HG03520 (cell line): ENCODE results near the gene KIAA0753.

Experiments used
- ATAC-seq: cut with Tn5 transposase; IDR thresholded peaks from one replicate; pipeline ENCODE4 v1.9.1; 2021; ENCODE audit warnings: mild to moderate bottlenecking, moderate library complexity; ENCODE audit not compliant: unreplicated experiment

Gene KIAA0753

GRCh38 chr17:6643451-6644125, 3.1 kb upstream of the KIAA0753 start:
- no peak for ATAC-seq

- no peak for ATAC-seq
Measured at GRCh38 chr17:6642592-6642991, 2.1 kb upstream of the KIAA0753 start.

GRCh38 chr17:6641247-6641863, 844 bp upstream of the KIAA0753 start:
- ATAC-seq: peak; percentile 7

- peak; percentile 14 for ATAC-seq
Measured at GRCh38 chr17:6639586-6640535, 650 bp downstream of the KIAA0753 start.

- ATAC-seq: no peak
Measured at GRCh38 chr17:6639014-6639585, 1.4 kb downstream of the KIAA0753 start.

- no peak for ATAC-seq
Measured at GRCh38 chr17:6638046-6638908, 2.2 kb downstream of the KIAA0753 start.

GRCh38 chr17:6637458-6637840, 3.1 kb downstream of the KIAA0753 start:
- no peak for ATAC-seq

- ATAC-seq: no peak
Measured at GRCh38 chr17:6636616-6637457, 3.7 kb downstream of the KIAA0753 start.

GRCh38 chr17:6636105-6636504, 4.4 kb downstream of the KIAA0753 start:
- ATAC-seq: no peak

- ATAC-seq: no peak
Measured at GRCh38 chr17:6633263-6633662, 7.2 kb downstream of the KIAA0753 start.

GRCh38 chr17:6632530-6632929, 8.0 kb downstream of the KIAA0753 start:
- ATAC-seq: no peak

GRCh38 chr17:6630390-6630789, 10.1 kb downstream of the KIAA0753 start:
- no peak for ATAC-seq

- ATAC-seq: no peak
Measured at GRCh38 chr17:6627019-6627418, 13.5 kb downstream of the KIAA0753 start.

GRCh38 chr17:6626616-6627015, 13.9 kb downstream of the KIAA0753 start:
- ATAC-seq: no peak

GRCh38 chr17:6623941-6624340, 16.6 kb downstream of the KIAA0753 start:
- ATAC-seq: no peak

- ATAC-seq: no peak
Measured at GRCh38 chr17:6611231-6611630, 29.3 kb downstream of the KIAA0753 start.

GRCh38 chr17:6610011-6610410, 30.5 kb downstream of the KIAA0753 start:
- no peak for ATAC-seq

GRCh38 chr17:6608321-6608720, 32.2 kb downstream of the KIAA0753 start:
- ATAC-seq: no peak

GRCh38 chr17:6605142-6605541, 35.4 kb downstream of the KIAA0753 start:
- no peak for ATAC-seq
